ENCODE results near the gene ZNF391.

The ZNF391 gene

GRCh38 chr6:27452496-27452897, 63.9 kb downstream of the ZNF391 start:
- Histone ChIP-seq H3K27me3 (ENCODE audit: control insufficient read depth in 1 of 2, insufficient read depth in 2 of 2, low read length in 2 of 2) (no peaks in the 10 kb centered on the region), H3K36me3 (ENCODE audit: control insufficient read depth in 2 of 2, insufficient read depth in 2 of 2, low read length in 2 of 2) (peaks cover 44 to 51% of the 10 kb centered on the region in 2 donors), H3K27ac (ENCODE audit: low read length) (no peak overlapping the region), H3K4me1 (ENCODE audit: control insufficient read depth, insufficient read depth, low read length) (no peaks in the 10 kb centered on the region), H3K9ac (ENCODE audit: low read length in 2 of 2) (no peak overlapping the region), H3K4me3 (ENCODE audit: low read length in 2 of 2) (no peak overlapping the region), H3K9me3 (ENCODE audit: control insufficient read depth in 2 of 2, low read length in 2 of 2) (peaks cover 13 to 19% of the 10 kb centered on the region in 2 donors)

All from stomach smooth muscle (tissue), 2 donors.